HCT116 (cell line): ENCODE results near the gene CELA2A.

Experiments
- CEBPB ChIP-seq: IDR thresholded peaks from 2 replicates; pipeline ENCODE4 v1.6.1; 2012; ENCODE audit warnings: low read depth
- CTCF ChIP-seq, 3 experiments: fragments of 200-600 bp in 1 of 3; sonication (generic) in 1 of 3; IDR thresholded peaks in 2 of 3; conservative IDR thresholded peaks in 1 of 3; 2 replicates each; pipeline ENCODE4 v1.5.1; 2012 to 2017; ENCODE audit warnings: low read depth in 2 of 3, low read length in 2 of 3, antibody characterized with exemption in 1 of 3, borderline replicate concordance in 1 of 3, control low read depth in 1 of 3, mild to moderate bottlenecking in 1 of 3, mixed read lengths in 1 of 3, mixed run types in 1 of 3, moderate library complexity in 1 of 3; ENCODE audit not compliant: insufficient read depth in 1 of 3
- EGR1 ChIP-seq: IDR thresholded peaks from 2 replicates; pipeline ENCODE4 v1.6.1; 2012; ENCODE audit warnings: low read depth
- EZH2 ChIP-seq: fragments of 200-600 bp; sonication (generic); IDR thresholded peaks from 2 replicates; pipeline ENCODE4 v1.6.1; 2017; ENCODE audit warnings: antibody characterized with exemption, mixed run types
- POLR2A ChIP-seq: IDR thresholded peaks from 2 replicates; pipeline ENCODE4 v1.7.0; 2011; ENCODE audit warnings: borderline replicate concordance; ENCODE audit not compliant: insufficient read depth, insufficient read length; ENCODE audit errors: extremely low read depth
- POLR2AphosphoS5 ChIP-seq: IDR thresholded peaks from 2 replicates; pipeline ENCODE4 v1.6.1; 2011; ENCODE audit warnings: mild to moderate bottlenecking, low read depth, low read length, moderate library complexity

GRCh38 chr1:15436881-15437442 is 19.6 kb upstream of the CELA2A start:
- TF ChIP-seq CEBPB (no peak), CTCF (IDR thresholded peaks at IDR 0.05 in 2 of 3, conservative IDR thresholded peaks at IDR 0.05 in 1 of 3; ENCODE audit: borderline replicate concordance in 1 of 3, insufficient read depth in 1 of 3, low read depth in 2 of 3, low read length in 2 of 3) (no peak), EZH2 (no peak), POLR2AphosphoS5 (no peak), EGR1 (no peak), POLR2A (no peak)
